Natural killer cell (primary cell): ENCODE data around the gene MRPS16. TPM values are rescaled to one million over a fixed set of nuclear protein-coding genes. Genes with fewer than 3 reads are reported as not detected.

ENCODE experiments used
- ATAC-seq, 3 donors: fragments of 150-1000 bp in 2 of 3; fragments of 200-7000 bp in 1 of 3; cut with Tn5 transposase; 1 replicate in 1 of 3; 2 replicates in 2 of 3; pipeline ENCODE4 v1.10.0; 2021; ENCODE audit warnings: mild to moderate bottlenecking in 2 of 3, moderate library complexity in 2 of 3
- DNase-seq, 2 donors: peaks; one replicate each; pipeline versions ENCODE4 v3.0.0 to v3.0.0-alpha.2; 2013 to 2021; ENCODE audit warnings: mixed read lengths in 1 of 2
- H3K27ac ChIP-seq: one replicate; pipeline ENCODE4 v1.5.1; 2013; ENCODE audit warnings: mild to moderate bottlenecking, low read length
- H3K27me3 ChIP-seq: one replicate; pipeline ENCODE4 v1.6.1; 2013; ENCODE audit warnings: low read length; ENCODE audit not compliant: control insufficient read depth, insufficient read depth
- H3K36me3 ChIP-seq: one replicate; pipeline ENCODE4 v1.6.1; 2013; ENCODE audit warnings: low read length; ENCODE audit not compliant: control insufficient read depth, insufficient read depth
- H3K4me1 ChIP-seq: one replicate; pipeline ENCODE4 v1.6.1; 2013; ENCODE audit warnings: low read length; ENCODE audit not compliant: control insufficient read depth, insufficient read depth
- H3K4me3 ChIP-seq: one replicate; pipeline ENCODE4 v1.5.1; 2013; ENCODE audit warnings: low read length
- H3K9me3 ChIP-seq: one replicate; pipeline ENCODE4 v1.6.1; 2013; ENCODE audit warnings: low read length; ENCODE audit not compliant: control insufficient read depth, insufficient read depth
- H3K27ac Mint-ChIP-seq, 2 donors: one replicate each; pipeline ENCODE4 v1.8.0; 2022; ENCODE audit warnings: mild to moderate bottlenecking in 2 of 2, mixed read lengths in 2 of 2, moderate library complexity in 1 of 2
- H3K27me3 Mint-ChIP-seq, 2 donors: one replicate each; pipeline ENCODE4 v1.8.0; 2022; ENCODE audit warnings: low read depth in 2 of 2, mixed read lengths in 2 of 2
- H3K36me3 Mint-ChIP-seq: one replicate; pipeline ENCODE4 v1.8.0; 2022; ENCODE audit warnings: mixed read lengths
- H3K4me1 Mint-ChIP-seq, 2 donors: one replicate each; pipeline ENCODE4 v1.8.0; 2022; ENCODE audit warnings: mixed read lengths in 2 of 2
- H3K4me3 Mint-ChIP-seq: one replicate; pipeline ENCODE4 v1.8.0; 2022; ENCODE audit warnings: mild to moderate bottlenecking, moderate library complexity, mixed read lengths
- H3K9me3 Mint-ChIP-seq, 2 donors: one replicate each; pipeline ENCODE4 v1.8.0; 2022; ENCODE audit warnings: mixed read lengths in 2 of 2
- WGBS: methylation state at CpG from one replicate; pipeline ENCODE4 v1.1.7; 2013; ENCODE audit warnings: missing lambda C conversion rate; ENCODE audit not compliant: insufficient coverage; 5-methylcytosine and 5-hydroxymethylcytosine counted together
- intact Hi-C: fragments of 100-400 bp; cut with micrococcal nuclease; formaldehyde crosslinking; loops from one replicate; pipeline ENCODE4 v1.14.2; 2022
- total RNA-seq, 4 donors: library from RNA; stranded (reverse); fragments of 120-200 nt in 1 of 4; gene quantifications; one replicate each; pipeline versions ENCODE4 v1.2.3 to v1.2.4, GENCODE V29; 2013 to 2022
- TF ChIP-seq, protein P1 (sequence below): fragments of 200-600 bp; IDR thresholded peaks from one replicate; pipeline ENCODE4 v1.8.0; 2022; ENCODE audit warnings: antibody characterized with exemption

Gene MRPS16
- total RNA-seq, 3 donors from 2014 or later (not counting 1 experiment from before 2014, with no cell fraction given) = 28.2 to 39.4 (median 31.4) TPM

DNA sequence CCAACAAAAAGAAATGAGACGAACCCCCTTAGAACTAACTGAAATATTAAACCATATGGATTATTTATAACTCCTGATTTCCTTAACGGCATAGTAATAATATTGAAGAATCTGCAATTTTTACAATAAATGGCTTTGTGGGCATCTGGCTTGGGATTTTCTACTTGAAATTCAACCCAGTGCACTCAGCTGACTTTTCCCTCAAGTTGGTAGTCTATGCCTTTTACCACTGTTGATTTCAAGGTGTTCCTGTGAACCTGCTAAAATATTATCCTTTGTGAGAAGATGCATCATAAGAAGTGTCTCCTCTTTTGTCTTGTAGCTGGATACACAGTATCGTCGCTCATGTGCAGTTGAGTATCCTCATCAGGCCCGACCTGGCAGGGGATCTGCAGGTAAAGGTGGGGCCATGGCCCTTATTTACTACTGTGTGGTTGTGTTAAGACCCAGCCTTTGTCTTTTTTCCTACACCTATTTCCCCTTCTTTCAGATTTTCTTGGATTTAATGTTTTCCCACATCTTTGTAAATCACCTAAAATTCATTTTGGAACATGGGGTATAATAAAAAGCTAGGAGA, 13.4 kb downstream of the MRPS16 start:
- H3K4me1 ChIP-seq = no peaks in the 10 kb centered on the region
- DNase-seq (no peak), ATAC-seq (no peak)
- Mint-ChIP-seq H3K27ac (no peak overlapping the region), H3K4me1 (no peaks in the 10 kb centered on the region), H3K36me3 (peaks cover 8% of the 10 kb centered on the region), H3K27me3 (no peaks in the 10 kb centered on the region), H3K9me3 (no peaks in the 10 kb centered on the region), H3K4me3 (no peak overlapping the region)
- H3K27me3 ChIP-seq = no peaks in the 10 kb centered on the region
- H3K36me3 ChIP-seq = peaks cover 49% of the 10 kb centered on the region
- no peaks in the 10 kb centered on the region for H3K9me3 ChIP-seq
- whole genome bisulfite sequencing = 100% methylated on average over 3 of the region's 5 CpGs
- TF ChIP-seq, protein P1, sequence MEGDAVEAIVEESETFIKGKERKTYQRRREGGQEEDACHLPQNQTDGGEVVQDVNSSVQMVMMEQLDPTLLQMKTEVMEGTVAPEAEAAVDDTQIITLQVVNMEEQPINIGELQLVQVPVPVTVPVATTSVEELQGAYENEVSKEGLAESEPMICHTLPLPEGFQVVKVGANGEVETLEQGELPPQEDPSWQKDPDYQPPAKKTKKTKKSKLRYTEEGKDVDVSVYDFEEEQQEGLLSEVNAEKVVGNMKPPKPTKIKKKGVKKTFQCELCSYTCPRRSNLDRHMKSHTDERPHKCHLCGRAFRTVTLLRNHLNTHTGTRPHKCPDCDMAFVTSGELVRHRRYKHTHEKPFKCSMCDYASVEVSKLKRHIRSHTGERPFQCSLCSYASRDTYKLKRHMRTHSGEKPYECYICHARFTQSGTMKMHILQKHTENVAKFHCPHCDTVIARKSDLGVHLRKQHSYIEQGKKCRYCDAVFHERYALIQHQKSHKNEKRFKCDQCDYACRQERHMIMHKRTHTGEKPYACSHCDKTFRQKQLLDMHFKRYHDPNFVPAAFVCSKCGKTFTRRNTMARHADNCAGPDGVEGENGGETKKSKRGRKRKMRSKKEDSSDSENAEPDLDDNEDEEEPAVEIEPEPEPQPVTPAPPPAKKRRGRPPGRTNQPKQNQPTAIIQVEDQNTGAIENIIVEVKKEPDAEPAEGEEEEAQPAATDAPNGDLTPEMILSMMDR = no peak
- no peak overlapping the region for H3K4me3 ChIP-seq
- H3K27ac ChIP-seq = no peak overlapping the region
- intact Hi-C loops = no loop called here

DNA sequence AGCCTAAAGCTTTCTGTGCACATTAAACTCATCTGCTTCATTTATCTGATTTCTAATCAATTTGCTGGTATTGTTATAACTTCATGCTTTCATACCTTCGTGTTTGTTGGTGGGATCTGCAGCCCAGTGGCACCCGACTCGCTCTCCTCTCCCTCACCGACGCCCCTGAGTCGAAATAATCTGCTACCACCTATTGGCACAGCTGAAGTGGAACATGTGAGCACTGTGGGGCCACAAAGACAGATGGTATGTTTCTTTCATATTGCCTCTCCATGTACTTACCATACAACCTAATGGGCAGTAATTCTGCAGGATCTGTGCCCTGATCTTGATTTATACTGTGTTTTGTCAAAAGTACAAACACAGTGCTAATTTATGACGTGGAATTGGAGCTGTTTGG, 17.7 kb downstream of the MRPS16 start:
- Histone ChIP-seq H3K27me3 (no peaks in the 10 kb centered on the region), H3K4me1 (no peaks in the 10 kb centered on the region), H3K27ac (no peak overlapping the region), H3K9me3 (no peaks in the 10 kb centered on the region), H3K4me3 (no peak overlapping the region), H3K36me3 (peaks cover 25% of the 10 kb centered on the region)
- 97% methylated on average over 7 of the region's 7 CpGs for WGBS
- Mint-ChIP-seq H3K4me3 (no peak overlapping the region), H3K4me1 (no peaks in the 10 kb centered on the region), H3K36me3 (peaks cover 6% of the 10 kb centered on the region), H3K27ac (peak overlapping the region in 1 of 2 donors; percentile 53), H3K27me3 (no peaks in the 10 kb centered on the region), H3K9me3 (no peaks in the 10 kb centered on the region)
- TF ChIP-seq, protein P1 = no peak
- intact Hi-C loops = no loop called here
- DNase-seq (no peak), ATAC-seq (no peak)

DNA sequence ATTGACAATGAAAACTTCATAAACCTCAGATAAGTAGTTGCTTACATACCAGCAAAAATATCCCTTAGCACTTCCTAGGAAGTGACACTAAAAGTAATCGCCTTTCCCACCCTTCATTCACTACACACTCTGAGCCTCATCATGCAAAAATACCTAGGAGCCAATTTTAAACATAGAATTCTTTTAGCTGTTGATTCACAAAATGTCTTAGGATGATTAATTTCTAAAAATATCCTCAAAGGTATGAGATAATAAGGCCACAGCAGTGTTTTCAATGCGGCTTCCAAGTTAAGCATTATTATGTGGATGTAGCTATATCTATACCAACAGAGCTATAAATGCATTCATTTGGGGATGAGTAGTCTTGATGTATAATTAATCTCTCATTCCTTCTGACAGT, 18.6 kb downstream of the MRPS16 start:
- Histone ChIP-seq H3K4me3 (no peak overlapping the region), H3K36me3 (peaks cover 21% of the 10 kb centered on the region), H3K4me1 (no peaks in the 10 kb centered on the region), H3K27ac (no peak overlapping the region), H3K27me3 (no peaks in the 10 kb centered on the region), H3K9me3 (no peaks in the 10 kb centered on the region)
- TF ChIP-seq, protein P1 = no peak
- peaks cover 6% of the 10 kb centered on the region for H3K36me3 Mint-ChIP-seq
- H3K9me3 Mint-ChIP-seq = no peaks in the 10 kb centered on the region
- WGBS = 100% methylated on average over 1 of the region's 2 CpGs
- H3K4me1 Mint-ChIP-seq = no peaks in the 10 kb centered on the region
- intact Hi-C loops = no loop called here
- no peak overlapping the region for H3K4me3 Mint-ChIP-seq
- peak overlapping the region in 1 of 2 donors; percentile 53 for H3K27ac Mint-ChIP-seq
- ATAC-seq (no peak), DNase-seq (no peak)
- H3K27me3 Mint-ChIP-seq = no peaks in the 10 kb centered on the region

DNA sequence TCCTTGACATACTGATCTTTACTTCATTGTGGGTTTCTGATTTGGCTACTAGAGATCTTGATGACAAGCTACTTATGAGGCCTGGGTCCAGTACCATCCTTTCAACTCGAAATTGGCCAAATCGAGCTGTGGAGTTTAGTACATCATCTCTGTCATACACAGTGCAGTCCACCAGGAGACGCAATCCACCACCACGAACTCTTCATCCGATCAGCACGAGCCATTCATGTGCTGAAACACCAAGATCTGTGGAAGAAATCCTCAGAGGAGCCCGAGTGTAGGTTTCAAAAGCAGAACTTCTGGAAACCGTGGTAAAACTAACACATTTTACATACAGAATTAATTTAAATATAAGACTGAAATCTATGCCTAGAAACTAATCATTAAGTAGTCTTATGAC, 19.6 kb downstream of the MRPS16 start:
- Histone ChIP-seq H3K27ac (no peak overlapping the region), H3K4me1 (no peaks in the 10 kb centered on the region), H3K4me3 (no peak overlapping the region), H3K9me3 (no peaks in the 10 kb centered on the region), H3K36me3 (peaks cover 21% of the 10 kb centered on the region), H3K27me3 (no peaks in the 10 kb centered on the region)
- Mint-ChIP-seq H3K9me3 (no peaks in the 10 kb centered on the region), H3K27me3 (no peaks in the 10 kb centered on the region), H3K36me3 (peaks cover 6% of the 10 kb centered on the region), H3K4me3 (no peak overlapping the region), H3K4me1 (no peaks in the 10 kb centered on the region), H3K27ac (no peak overlapping the region)
- no peak for DNase-seq
- TF ChIP-seq, protein P1 = no peak
- intact Hi-C loops = no loop called here
- ATAC-seq = no peak
- 95% methylated on average over 6 of the region's 8 CpGs for WGBS
